ENCODE measurements around the gene GSN.

The GSN gene

DNA sequence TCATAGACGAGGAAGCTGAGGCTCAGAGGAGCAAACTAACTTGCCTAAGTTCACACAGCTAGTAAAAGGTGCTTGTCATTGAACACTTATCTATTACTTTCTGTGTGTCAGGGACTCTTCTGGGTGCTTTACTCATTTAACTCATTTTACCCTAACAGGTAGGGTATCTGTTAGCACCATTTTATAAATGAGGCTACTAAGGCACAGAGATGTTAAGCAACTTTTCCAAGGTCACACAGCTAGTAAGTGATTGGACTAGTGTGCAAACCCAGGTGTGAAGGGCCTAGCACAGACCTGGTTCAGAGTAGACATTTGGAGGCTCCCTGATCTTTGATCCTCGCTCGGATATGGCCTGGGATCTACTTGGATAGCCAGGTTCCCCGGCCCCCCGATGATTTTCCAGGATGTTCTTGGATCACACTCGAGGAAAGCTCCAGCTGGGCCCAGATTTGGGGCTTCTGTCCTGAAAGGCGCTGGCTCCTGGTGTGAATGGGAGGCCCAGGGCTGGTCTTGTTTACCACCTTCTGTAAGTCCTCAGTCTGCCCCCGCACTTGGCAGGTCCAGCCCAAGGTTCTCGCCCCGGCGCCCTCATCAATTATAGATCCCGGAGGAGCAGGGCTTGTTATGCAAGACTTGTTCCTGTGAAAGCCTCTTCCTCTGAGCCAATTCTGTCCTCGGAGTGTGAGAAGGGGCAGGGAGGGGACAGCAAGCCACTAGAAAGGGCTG lies 37.5 kb downstream of the GSN start:
- no peak for DNase-seq

DNA sequence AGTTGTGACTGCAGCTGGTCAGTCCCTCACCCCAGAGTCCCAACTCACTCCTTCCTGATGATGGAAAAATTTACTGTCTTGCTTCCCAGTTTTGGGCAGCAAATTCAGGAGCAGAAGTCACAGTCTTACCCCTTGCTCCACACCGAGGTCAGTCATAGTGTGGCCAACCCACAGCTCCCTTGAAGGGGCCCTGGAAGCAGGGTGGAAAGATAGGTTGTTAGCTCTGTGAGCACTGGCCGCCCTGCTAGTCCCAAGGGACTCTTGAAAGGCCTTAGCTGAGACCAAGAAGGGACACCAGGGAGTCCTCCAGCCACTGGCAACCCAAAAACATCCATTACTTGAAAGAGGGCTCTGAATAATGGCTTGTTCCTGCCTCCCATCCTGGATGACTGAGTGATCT lies 40.0 kb downstream of the GSN start:
- no peak for DNase-seq

DNA sequence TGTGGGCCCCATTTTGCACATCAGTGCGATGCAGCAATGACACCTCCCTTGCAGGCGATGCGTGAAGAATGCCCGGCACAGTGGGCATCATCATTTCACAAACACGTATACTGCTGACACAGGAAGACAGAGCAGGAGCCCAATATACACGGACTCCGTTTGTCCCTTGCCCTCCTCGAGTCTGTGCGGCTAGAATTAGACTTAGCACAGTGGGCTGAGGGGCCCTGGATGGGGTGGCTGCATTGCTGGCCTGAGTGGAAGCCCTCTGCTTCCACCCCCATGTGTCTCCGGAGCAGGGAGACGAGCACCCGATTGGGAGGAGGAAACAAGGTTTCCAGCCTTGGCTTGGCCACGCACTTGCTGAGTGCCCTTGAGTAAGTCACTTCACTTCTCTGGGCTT lies 40.8 kb downstream of the GSN start:
- DNase-seq: no peak

DNA sequence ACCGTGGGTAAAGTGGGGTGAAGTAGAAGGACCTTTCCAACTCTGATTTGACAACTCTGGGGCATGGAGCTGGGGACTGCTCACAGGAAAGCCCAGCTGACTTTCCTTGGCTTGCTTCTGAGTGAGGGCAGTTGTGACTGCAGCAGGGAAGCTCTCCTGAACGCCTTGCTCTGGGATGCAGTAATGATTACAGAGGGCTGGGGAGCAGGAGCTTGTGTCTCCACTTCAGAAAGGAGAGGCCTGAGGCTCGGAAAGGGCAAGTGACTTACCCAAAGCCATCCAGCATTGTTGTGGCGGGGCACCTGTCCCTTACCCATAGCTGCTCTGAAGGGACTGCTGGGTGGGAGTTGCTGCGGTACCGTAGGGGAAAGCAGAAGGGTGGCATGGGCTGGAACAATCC lies 41.2 kb downstream of the GSN start:
- DNase-seq: no peak

DNA sequence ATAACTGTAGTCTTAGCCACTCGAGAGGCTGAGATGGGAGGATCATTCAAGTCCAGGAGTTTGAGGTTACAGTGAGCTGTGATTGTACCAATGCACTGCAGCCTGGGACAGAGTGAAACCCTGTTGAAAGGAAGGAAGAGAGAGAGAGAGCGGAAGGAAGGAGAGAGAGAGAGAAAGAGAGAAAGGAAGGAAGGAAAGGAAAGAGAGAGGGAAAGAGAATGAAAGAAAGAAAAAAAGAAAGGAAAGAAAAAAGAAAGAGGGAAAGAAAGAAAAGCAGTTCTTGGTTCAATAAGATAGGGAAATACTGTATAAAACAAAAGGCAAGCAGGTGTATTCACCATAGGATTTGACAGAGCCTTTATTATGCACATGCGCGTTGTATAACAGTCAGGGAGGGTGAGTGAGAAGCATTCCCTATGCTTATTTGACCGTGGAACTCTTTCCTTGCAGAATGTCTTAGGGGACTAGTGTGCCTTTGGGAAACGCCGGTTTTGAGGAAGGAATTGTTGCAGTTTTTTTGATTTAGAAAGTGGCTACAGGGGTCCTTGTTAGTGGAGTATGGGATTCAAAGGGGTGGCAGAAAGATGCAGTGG lies 42.0 kb downstream of the GSN start:
- DNase-seq: no peak

DNA sequence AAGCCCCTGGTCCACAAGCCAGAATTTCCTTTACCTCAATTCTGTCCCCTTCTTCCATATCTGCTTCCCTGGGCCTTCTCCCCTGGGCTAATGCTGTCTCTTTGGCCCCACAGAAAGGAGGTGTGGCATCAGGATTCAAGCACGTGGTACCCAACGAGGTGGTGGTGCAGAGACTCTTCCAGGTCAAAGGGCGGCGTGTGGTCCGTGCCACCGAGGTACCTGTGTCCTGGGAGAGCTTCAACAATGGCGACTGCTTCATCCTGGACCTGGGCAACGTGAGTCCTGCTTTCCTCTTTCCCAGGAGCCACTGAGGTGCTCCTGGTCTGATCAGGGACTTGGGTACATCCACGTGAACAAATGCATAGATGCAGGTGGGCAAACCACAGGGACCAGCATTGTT lies 42.6 kb downstream of the GSN start:
- DNase-seq: no peak

DNA sequence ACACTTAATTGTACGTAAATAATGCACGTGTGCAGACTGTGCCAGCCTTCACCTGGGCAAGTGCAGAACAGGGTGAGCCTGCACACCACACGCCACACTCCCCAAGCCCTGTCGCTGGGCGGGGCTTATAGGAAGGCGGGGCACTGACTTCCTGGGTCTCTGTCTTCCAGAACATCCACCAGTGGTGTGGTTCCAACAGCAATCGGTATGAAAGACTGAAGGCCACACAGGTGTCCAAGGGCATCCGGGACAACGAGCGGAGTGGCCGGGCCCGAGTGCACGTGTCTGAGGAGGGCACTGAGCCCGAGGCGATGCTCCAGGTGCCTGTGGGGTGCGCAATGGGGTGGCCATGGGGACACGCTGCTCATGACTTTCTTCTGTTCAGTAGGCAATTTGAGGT lies 44.2 kb downstream of the GSN start:
- no peak for DNase-seq

DNA sequence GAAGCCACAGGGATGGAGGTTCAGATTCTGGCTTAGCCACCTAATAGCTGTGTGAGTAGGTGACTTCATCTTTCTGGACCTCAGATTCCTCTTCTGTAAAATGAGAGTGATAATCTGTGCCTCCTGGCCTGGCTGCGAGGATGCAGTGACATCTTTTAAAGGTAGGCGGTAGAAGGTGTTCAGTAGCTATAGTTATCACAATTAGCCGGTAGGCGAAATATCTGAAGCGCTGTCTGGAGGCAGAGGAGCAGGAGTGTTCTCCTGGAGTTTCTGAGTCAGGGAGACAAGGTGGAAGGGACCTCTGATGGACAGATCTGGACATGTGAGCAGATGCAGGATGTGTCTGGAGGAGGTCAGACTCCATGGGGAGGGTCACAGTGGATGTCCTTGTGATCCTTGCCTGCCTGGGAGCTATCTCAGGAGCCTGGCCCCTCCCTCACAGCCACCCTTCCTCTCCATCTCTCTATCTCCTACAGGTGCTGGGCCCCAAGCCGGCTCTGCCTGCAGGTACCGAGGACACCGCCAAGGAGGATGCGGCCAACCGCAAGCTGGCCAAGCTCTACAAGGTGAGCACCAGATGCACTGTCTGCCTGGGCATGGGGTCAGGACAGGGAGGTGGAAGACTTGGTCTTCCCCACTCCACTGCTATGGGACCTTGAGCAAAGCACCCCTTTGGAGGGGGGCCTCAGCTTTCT lies 45.6 kb downstream of the GSN start:
- DNase-seq: no peak

DNA sequence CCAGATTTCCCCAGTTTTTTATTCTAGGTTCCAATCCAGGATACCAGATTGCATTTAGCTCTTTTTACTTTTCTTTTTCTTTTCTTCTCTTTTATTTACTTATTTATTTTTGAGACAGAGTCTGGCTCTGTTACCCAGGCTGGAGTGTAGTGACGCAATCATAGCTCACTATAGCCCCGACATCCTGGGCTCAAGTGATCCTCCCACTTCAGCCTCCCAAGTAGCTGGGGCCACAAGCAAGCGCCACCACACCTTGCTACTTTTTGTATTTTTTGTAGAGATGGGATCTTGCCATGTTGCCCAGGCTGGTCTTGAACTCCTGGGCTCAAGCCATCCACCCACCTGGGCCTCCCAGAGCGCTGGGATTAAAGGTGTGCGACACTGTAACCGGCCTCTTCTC lies 48.4 kb downstream of the GSN start:
- no peak for DNase-seq

DNA sequence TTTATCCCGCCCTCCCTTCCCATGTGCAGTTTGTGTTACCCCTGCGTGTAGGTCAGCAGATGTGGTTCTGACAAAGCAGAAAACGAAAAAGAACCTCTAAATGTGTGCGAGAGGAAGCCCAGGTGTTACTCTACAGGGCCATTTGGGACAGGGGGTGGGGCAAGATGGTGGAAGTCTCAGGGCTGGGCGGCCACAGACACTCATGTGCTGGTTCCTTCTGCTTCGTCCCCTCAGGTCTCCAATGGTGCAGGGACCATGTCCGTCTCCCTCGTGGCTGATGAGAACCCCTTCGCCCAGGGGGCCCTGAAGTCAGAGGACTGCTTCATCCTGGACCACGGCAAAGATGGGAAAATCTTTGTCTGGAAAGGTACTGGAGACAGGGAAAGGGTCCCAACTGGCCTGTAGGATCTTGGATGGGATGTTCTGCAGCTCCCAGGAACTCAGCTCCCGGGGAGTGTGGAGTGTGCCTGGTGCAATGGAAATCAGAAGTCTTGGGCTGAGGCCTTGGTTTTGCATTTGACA lies 49.0 kb downstream of the GSN start:
- no peak for DNase-seq

DNA sequence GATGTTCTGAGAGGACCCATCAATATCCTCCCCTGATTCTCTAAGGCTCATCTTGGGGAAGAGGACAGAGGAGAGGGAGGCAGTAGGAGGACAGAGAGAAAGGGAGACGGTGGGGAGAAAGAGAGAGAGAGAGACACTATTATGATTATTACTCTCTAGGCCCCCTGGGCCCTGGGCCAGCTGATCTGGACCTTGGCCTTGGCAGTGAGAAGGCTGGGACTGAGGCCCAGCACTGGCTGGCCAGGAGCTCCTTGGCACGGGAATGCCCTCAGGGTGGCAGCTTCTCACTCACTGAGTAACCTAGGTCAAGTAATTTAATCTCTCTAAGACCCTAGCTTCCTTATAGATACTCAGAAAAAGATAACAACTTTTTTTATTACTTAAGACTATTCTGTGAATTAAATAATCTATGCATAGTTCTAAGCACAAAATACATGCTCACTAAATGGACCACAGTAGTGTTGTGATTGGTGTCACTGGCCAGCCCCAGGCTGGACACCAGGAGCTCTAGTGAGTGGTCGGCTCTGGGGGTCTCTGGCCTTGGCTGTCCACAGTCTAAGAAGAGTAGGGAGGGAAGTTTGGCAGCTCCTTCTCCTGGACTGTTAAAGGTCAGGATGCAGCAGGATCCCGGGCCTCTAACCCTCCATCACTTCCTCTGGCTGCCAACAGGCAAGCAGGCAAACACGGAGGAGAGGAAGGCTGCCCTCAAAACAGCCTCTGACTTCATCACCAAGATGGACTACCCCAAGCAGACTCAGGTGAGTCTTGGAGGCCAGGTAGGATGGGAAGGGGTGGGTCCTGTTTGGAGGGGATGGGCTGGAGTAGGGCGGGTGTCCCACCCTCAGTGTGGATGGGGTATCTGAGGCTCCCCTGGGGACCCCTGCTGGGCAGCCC lies 50.0 kb downstream of the GSN start:
- no peak for DNase-seq

DNA sequence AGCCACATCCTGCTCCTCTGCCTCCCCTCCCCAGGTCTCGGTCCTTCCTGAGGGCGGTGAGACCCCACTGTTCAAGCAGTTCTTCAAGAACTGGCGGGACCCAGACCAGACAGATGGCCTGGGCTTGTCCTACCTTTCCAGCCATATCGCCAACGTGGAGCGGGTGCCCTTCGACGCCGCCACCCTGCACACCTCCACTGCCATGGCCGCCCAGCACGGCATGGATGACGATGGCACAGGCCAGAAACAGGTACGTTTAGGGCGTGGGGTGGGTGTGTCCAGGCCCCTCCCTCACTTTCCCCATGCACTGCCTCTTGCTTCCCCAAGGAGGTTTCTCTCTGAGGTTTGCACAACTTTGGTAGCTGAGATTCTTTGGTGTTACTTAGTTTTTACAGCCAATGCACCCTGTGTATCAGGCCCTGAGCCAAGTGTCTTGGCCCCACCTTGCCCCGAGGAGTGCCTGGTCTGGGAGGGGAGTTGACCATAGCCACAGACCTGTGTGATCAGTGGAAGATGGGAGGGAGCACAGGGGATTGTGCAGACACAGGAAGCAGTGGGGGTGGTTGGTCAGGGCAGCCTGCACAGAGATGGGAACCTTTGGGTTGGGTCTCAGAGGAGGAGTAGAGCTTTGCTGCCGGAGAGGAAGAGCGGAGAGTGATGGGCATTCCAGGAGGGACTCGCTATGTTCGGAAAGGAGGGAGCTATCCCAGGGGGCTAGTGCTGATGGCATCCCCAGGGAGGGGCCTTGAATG lies 50.8 kb downstream of the GSN start:
- DNase-seq: no peak

DNA sequence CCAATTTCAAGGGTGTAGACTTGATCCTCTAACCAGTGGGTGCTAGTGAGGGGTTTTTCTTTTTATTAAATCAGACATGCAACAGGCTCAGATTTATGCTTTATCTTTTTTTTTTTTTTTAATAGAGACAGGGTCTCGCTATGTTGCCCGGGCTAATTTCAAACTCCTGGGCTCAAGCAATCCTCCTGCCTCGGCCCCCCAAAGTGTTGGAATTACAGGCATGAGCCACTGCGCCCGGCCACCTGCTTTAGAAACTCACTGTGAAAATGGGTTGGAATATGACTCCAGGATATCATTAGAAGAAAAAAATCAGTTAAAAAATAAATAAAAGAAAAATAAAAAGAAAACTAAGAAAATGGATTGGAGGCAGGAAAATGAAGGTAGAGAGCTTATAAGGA lies 51.4 kb downstream of the GSN start:
- no peak for DNase-seq

DNA sequence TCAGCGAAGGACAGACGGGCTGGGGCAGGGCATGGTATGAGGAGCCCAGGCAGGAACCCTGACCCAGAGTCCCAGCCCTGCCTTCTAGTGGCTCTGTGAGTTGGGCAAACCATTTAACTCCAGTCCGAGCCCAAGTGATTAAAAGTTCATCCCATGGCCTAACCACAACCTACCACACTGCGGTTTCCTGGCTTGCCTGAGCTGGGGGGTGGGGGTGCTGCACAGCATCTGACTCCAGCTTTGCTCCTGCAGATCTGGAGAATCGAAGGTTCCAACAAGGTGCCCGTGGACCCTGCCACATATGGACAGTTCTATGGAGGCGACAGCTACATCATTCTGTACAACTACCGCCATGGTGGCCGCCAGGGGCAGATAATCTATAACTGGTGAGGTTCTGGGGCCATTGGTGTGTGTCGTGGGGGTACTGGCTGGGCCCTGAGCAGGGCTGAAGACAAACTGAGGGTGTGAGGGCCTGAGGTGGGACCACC lies 53.1 kb downstream of the GSN start:
- DNase-seq: no peak

DNA sequence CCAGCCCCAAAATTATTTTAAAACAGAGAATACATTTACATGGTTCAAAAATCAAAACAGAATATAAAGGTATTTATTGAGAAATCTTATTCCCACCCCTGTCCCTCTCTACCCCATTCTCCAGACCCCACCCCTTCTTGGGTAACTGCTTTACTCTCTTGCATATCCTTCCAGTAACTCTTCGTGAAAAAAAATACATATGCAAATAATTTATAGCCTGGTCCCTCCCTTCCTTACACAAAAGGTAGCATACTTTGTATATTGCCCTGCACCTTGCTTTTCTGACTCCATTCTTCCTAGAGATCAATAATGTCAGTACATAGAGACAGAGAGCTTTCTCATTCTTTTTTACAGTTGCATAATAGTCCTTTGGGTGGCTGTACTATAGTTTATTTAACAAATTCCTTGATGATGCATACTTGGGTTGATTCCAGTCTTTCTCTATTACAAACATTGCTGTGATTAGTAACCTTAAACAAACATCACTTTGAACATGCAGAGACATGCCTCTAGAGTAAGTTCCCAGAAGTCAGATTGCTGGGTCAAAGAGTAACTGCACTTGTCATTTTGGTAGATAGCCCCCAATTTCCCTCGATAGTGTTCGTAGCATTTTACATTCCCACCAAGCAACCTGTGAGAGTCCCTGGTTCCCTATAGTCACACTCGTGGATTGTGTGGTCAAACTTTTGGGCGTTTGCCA lies 54.2 kb downstream of the GSN start:
- DNase-seq: no peak

DNA sequence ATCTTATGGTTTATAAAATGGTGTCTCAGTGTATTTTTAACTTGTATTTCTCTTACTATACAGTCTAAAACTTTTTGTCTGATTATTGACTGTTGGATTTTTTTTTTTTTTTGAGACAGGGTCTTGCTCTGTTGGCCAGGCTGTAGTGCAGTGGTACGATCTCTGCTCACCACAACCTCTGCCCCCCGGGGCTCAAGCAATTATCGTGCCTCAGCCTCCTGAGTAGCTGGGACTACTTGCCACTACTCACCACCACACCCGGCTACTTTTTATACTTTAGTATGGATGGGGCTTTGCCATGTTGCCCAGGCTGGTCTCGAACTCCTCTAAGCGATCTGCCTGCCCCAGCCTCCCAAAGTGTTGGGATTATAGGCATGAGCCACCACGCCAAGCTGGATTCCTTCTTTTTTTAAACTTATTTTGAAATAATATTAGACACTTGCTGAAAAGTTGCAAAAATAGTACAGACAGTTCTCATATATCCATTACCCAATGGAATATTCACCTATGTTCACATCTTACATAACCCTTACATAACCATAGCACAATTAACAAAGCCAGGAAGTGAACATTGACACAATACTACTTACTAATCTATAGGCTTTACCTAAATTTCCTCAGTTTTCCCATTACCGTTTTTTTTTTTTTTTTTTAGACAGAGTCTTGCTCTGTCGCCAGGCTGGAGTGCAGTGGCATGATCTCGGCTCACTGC lies 54.9 kb downstream of the GSN start:
- DNase-seq: no peak

DNA sequence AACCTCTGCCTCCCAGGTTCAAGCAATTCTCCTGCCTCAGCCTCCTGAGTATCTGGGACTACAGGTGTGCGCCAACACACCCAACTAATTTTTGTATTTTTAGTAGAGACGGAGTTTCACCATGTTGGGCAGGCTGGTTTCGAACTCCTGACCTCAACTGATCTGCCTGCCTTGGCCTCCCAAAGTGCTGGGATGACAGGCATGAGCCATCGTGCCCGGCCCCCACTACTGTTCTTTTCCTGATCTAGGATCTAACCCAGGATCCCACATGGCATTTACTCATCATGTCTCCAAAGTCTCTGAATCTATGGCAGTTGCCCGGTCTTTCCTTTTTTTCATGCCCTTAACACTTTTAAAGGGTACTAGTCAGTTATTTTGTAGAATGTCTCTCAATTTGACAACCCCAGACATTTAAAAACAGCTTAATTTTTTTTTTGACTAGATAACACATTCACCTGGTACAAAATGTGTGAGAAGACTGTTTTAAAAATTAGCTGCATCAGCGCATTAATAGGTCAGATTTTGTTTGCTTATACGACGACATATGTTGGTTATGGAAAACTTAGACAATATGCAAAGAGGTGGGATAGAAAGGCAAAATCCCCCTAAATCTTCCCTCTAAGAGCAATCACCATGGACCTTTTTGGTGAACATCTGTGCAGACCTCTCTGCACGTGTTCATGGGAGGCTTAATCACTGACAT lies 55.6 kb downstream of the GSN start:
- no peak for DNase-seq

DNA sequence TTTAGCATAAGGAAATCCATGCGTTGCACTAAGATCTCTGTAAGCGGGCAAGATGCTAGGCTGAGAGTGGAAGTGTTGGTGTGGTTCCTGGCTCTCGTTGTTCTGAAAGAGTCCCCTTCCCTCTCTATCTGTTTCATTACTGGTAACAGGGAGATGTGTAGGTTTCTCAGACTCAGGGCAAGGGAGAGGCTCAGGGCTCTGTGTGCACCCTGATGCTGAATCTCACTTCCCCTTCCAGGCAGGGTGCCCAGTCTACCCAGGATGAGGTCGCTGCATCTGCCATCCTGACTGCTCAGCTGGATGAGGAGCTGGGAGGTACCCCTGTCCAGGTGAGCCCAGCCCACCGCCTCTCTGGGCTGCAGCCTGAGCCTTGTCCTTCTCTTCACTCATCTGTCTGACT lies 56.4 kb downstream of the GSN start:
- no peak for DNase-seq

DNA sequence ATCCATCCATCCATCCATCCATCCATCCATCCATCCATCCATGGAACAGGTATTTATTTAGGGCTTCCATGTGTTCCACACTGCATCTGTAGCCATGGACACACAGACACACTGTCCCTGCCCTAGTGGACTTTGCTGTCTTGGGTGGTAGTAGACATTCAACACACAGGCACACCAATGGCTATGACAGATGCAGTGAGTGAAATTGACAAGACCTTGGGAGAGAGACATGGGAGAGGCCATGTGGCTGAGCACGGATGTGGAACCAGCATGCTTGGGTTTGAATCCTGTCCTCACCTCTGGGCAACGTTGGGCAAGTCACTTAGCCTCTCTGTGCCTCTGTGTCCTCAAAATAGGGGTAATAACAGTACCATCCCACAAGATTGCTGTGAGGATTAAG lies 56.8 kb downstream of the GSN start:
- no peak for DNase-seq

DNA sequence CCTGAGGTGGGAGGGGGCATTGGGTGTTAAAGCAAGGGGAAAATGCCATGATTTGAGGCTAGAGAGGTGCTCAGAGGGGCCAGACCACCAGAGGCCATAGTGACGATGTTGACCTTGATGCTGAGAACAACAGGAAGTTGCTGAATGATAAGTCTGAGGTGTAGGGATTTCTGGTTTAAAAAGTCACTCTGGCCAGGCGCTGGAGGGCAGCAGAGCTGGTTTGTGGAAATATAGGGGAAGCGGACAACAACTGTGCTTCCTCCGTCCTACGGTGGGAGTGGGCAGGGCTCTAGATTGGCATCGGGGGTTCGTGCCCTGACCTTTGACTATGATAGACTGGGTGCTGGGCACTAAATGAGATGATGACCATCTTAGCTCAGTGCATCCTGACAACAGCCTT lies 57.4 kb downstream of the GSN start:
- no peak for DNase-seq

Data from NCI-H146 (cell line).